Smooth muscle cell (in vitro differentiated cells): ENCODE data around the gene HOXB9. TPM values are rescaled to one million over a fixed set of nuclear protein-coding genes. Genes with fewer than 3 reads are reported as not detected.

Experiments used
- DNase-seq: peaks from one replicate; lab custom pipeline; 2025; ENCODE audit not compliant: unreplicated experiment; lab: John Stamatoyannopoulos, UW
- H2AFZ ChIP-seq: fragments of 200-600 bp; sonication (generic); 2 replicates; pipeline ENCODE4 v1.6.0; 2016; ENCODE audit warnings: antibody characterized with exemption, low read depth, mild to moderate bottlenecking
- H3F3A ChIP-seq: fragments of 200-600 bp; sonication (generic); 2 replicates; pipeline ENCODE4 v1.6.0; 2017; ENCODE audit warnings: antibody characterized with exemption, low read depth
- H3K27ac ChIP-seq: fragments of 200-600 bp; sonication (generic); 2 replicates; pipeline ENCODE4 v1.5.1; 2016; ENCODE audit warnings: low read depth, mild to moderate bottlenecking
- H3K27me3 ChIP-seq: fragments of 200-600 bp; sonication (generic); 2 replicates; pipeline ENCODE4 v1.6.1; 2016; ENCODE audit warnings: low read depth, mild to moderate bottlenecking
- H3K36me3 ChIP-seq: fragments of 200-600 bp; sonication (generic); 2 replicates; pipeline ENCODE4 v1.5.1; 2016; ENCODE audit warnings: low read depth
- H3K4me1 ChIP-seq: fragments of 200-600 bp; sonication (generic); 2 replicates; pipeline ENCODE4 v1.5.1; 2016; ENCODE audit warnings: low read depth
- H3K4me2 ChIP-seq: fragments of 200-600 bp; sonication (generic); 2 replicates; pipeline ENCODE4 v1.6.0; 2016; ENCODE audit warnings: mild to moderate bottlenecking
- H3K4me3 ChIP-seq: fragments of 200-600 bp; sonication (generic); 2 replicates; pipeline ENCODE4 v1.5.1; 2016; ENCODE audit warnings: mild to moderate bottlenecking
- H3K79me2 ChIP-seq: fragments of 200-600 bp; sonication (generic); 2 replicates; pipeline ENCODE4 v1.6.0; 2016; ENCODE audit warnings: low read depth, mild to moderate bottlenecking
- H3K9ac ChIP-seq: fragments of 200-600 bp; sonication (generic); 2 replicates; pipeline ENCODE4 v1.6.0; 2016; ENCODE audit warnings: low read depth
- H3K9me3 ChIP-seq: fragments of 200-600 bp; sonication (generic); replicated peaks from 2 replicates; pipeline ENCODE4 v1.5.1; 2016; ENCODE audit warnings: low read depth
- H4K20me1 ChIP-seq: fragments of 200-600 bp; sonication (generic); 2 replicates; pipeline ENCODE4 v1.6.0; 2016; ENCODE audit warnings: low read depth
- CTCF ChIP-seq: fragments of 200-600 bp; sonication (generic); IDR thresholded peaks from 2 replicates; pipeline ENCODE4 v1.5.1; 2017; ENCODE audit warnings: borderline replicate concordance, mild to moderate bottlenecking, antibody characterized with exemption; ENCODE audit not compliant: insufficient read depth, poor library complexity, severe bottlenecking
- WGBS: methylation state at CpG from one replicate; pipeline ENCODE4 v1.1.7; 2016; ENCODE audit warnings: low lambda C conversion rate; 5-methylcytosine and 5-hydroxymethylcytosine counted together
- polyA plus RNA-seq: library from polyadenylated mRNA; unstranded; fragments of >200 nt; fragmentation: Nextera tagmentation; extraction: Ambion mirVana; gene quantifications from 2 replicates; pipeline ENCODE4 v1.2.1, GENCODE V29; 2016
- total RNA-seq: library from RNA; depleted of rRNA; stranded (reverse); fragments of >200 nt; gene quantifications from 2 replicates; pipeline ENCODE4 v1.2.3, GENCODE V29; 2014

HOXB9 gene
- total and polyA plus RNA-seq, 2 experiments from 2014 or later, result 13.8 to 24.3 TPM

- peak within 1 kb of the TSS; percentile 79 for H3K27ac ChIP-seq
- peaks cover 7% of the 10 kb centered on the region for H3K4me1 ChIP-seq
- DNase-seq, result peak; percentile 45
- H3K27me3 ChIP-seq, result peaks cover 17% of the 10 kb centered on the region
- no peak for TF ChIP-seq CTCF
- peak within 1 kb of the TSS; percentile 69 for H3K4me3 ChIP-seq
- H3K79me2 ChIP-seq, result peaks cover 70% of the 10 kb centered on the region
- H4K20me1 ChIP-seq, result no peaks in the 10 kb centered on the region
- no peaks in the 10 kb centered on the region for H3K9me3 ChIP-seq
- H3K4me2 ChIP-seq, result peak within 1 kb of the TSS; percentile 98
- peak within 1 kb of the TSS; percentile 80 for H2AFZ ChIP-seq
- H3K9ac ChIP-seq, result peak within 1 kb of the TSS; percentile 74
- peaks cover 7% of the 10 kb centered on the region for H3F3A ChIP-seq
- under 1% methylated on average over 72 of the region's 79 CpGs for WGBS
- H3K36me3 ChIP-seq, result no peaks in the 10 kb centered on the region
These were observed 15.6 kb downstream of the HOXB9 start, which contains the start of gene HOXB7 for GRCh38 chr17:48610282-48611211. TSS of gene HOXB7 (minus strand) at chr17:48611017. CDS start at chr17:48610918, 99 bp downstream.

GRCh38 chr17:48609759-48610281 lies 16.3 kb downstream of the HOXB9 start:
- Histone ChIP-seq H3K4me3 (peak overlapping the region; percentile 69), H3K4me2 (peak overlapping the region; percentile 98), H3K4me1 (peaks cover 7% of the 10 kb centered on the region), H3K9ac (peak overlapping the region; percentile 74), H3K79me2 (peaks cover 69% of the 10 kb centered on the region), H4K20me1 (no peaks in the 10 kb centered on the region), H3K36me3 (no peaks in the 10 kb centered on the region), H3F3A (peaks cover 5% of the 10 kb centered on the region), H2AFZ (peak overlapping the region; percentile 80), H3K27me3 (peaks cover 11% of the 10 kb centered on the region), H3K9me3 (no peaks in the 10 kb centered on the region), H3K27ac (peak overlapping the region; percentile 79)
- TF ChIP-seq CTCF, result no peak
- WGBS, result 5% methylated on average over 13 of the region's 15 CpGs
- no peak for DNase-seq

- Histone ChIP-seq H3K27me3 (peaks cover 5% of the 10 kb centered on the region), H3K4me2 (peak overlapping the region; percentile 98)
These were observed 17.1 kb downstream of the HOXB9 start for GRCh38 chr17:48609033-48609432.

More at GRCh38 chr17:48609033-48609432, 17.1 kb downstream of the HOXB9 start:
- no peak for DNase-seq
- no peak overlapping the region for H2AFZ ChIP-seq
- no peaks in the 10 kb centered on the region for H4K20me1 ChIP-seq
- peaks cover 71% of the 10 kb centered on the region for H3K79me2 ChIP-seq
- H3F3A ChIP-seq, result peaks cover 5% of the 10 kb centered on the region
- H3K4me1 ChIP-seq, result peaks cover 7% of the 10 kb centered on the region
- no peaks in the 10 kb centered on the region for H3K36me3 ChIP-seq
- no peak overlapping the region for H3K9ac ChIP-seq
- no peaks in the 10 kb centered on the region for H3K9me3 ChIP-seq
- TF ChIP-seq CTCF, result no peak
- H3K27ac ChIP-seq, result peak overlapping the region; percentile 79
- peak overlapping the region; percentile 69 for H3K4me3 ChIP-seq
